Loucy (cell line): ENCODE measurements around the gene DYNC1I2.
A peak's percentile ranks its signal among the peaks of the same experiment; 100 is the strongest.

Experiments
- H2AFZ ChIP-seq: fragments of 200-600 bp; sonication (generic); 2 replicates; pipeline ENCODE4 v1.6.0; 2016; ENCODE audit warnings: antibody characterized with exemption, mild to moderate bottlenecking, low read length, moderate library complexity
- H3F3A ChIP-seq: fragments of 200-600 bp; 2 replicates; pipeline ENCODE4 v1.6.0; 2016; ENCODE audit warnings: antibody characterized with exemption, low read depth, mild to moderate bottlenecking
- H3K27me3 ChIP-seq: fragments of 200-600 bp; sonication (generic); 2 replicates; pipeline ENCODE4 v1.6.1; 2014; ENCODE audit warnings: low read length, mild to moderate bottlenecking; ENCODE audit not compliant: insufficient read depth, poor library complexity, severe bottlenecking
- H3K36me3 ChIP-seq: fragments of 200-600 bp; sonication (generic); 2 replicates; pipeline ENCODE4 v1.6.1; 2016; ENCODE audit warnings: low read length; ENCODE audit not compliant: insufficient read depth
- H3K4me1 ChIP-seq: fragments of 200-600 bp; sonication (generic); 2 replicates; pipeline ENCODE4 v1.5.1; 2014; ENCODE audit warnings: low read length, mild to moderate bottlenecking; ENCODE audit not compliant: insufficient read depth, poor library complexity, severe bottlenecking
- H3K4me2 ChIP-seq: fragments of 200-600 bp; sonication (generic); 2 replicates; pipeline ENCODE4 v1.6.0; 2014; ENCODE audit warnings: antibody characterized with exemption, low read length, low read depth, mild to moderate bottlenecking; ENCODE audit not compliant: poor library complexity, severe bottlenecking
- H3K4me3 ChIP-seq: fragments of 200-600 bp; sonication (generic); 2 replicates; pipeline ENCODE4 v1.5.1; 2014; ENCODE audit warnings: low read length, mild to moderate bottlenecking, mixed read lengths; ENCODE audit not compliant: poor library complexity, severe bottlenecking
- H3K79me2 ChIP-seq: fragments of 200-600 bp; sonication (generic); 2 replicates; pipeline ENCODE4 v1.6.1; 2014; ENCODE audit warnings: low read length; ENCODE audit not compliant: insufficient read depth
- H3K9ac ChIP-seq: fragments of 200-600 bp; sonication (generic); 2 replicates; pipeline ENCODE4 v1.6.0; 2014; ENCODE audit warnings: mild to moderate bottlenecking, low read depth, low read length, moderate library complexity; ENCODE audit not compliant: poor library complexity, severe bottlenecking
- H3K9me2 ChIP-seq: fragments of 200-600 bp; sonication (generic); replicated peaks from 2 replicates; pipeline ENCODE4 v1.6.1; 2016; ENCODE audit warnings: low read depth, low read length, mixed read lengths
- H3K9me3 ChIP-seq: fragments of 200-600 bp; sonication (generic); 2 replicates; pipeline ENCODE4 v1.6.1; 2014; ENCODE audit warnings: mild to moderate bottlenecking, antibody characterized with exemption, low read length, low read depth; ENCODE audit not compliant: insufficient read depth
- H4K20me1 ChIP-seq: fragments of 200-600 bp; sonication (generic); 2 replicates; pipeline ENCODE4 v1.6.0; 2014; ENCODE audit warnings: antibody characterized with exemption, low read length, mild to moderate bottlenecking; ENCODE audit not compliant: insufficient read depth, poor library complexity, severe bottlenecking
- CTCF ChIP-seq: fragments of 200-600 bp; sonication (generic); conservative IDR thresholded peaks from 2 replicates; pipeline ENCODE4 v1.5.1; 2014; ENCODE audit warnings: mild to moderate bottlenecking, antibody characterized with exemption, low read length
- EZH2phosphoT487 ChIP-seq: fragments of 200-600 bp; IDR thresholded peaks from 2 replicates; pipeline ENCODE4 v1.6.1; 2018; ENCODE audit warnings: antibody characterized with exemption, mild to moderate bottlenecking, moderate library complexity, borderline replicate concordance

Gene DYNC1I2

GRCh38 chr2:171687287-171688128 is at the start of gene DYNC1I2:
Gene DYNC1I2 (plus strand): TSS chr2:171687469. CDS start chr2:171690156, 2,687 bp downstream.
- Histone ChIP-seq H3K9me2 (no peaks in the 10 kb centered on the region), H3K36me3 (no peaks in the 10 kb centered on the region), H3K9ac (peak within 1 kb of the TSS; percentile 82), H3K27me3 (no peaks in the 10 kb centered on the region), H4K20me1 (peaks cover 41% of the 10 kb centered on the region), H3K9me3 (no peaks in the 10 kb centered on the region), H3K4me3 (peak within 1 kb of the TSS; percentile 83), H3K4me2 (peak within 1 kb of the TSS; percentile 95), H2AFZ (peak within 1 kb of the TSS; percentile 94), H3K79me2 (peaks cover 48% of the 10 kb centered on the region), H3F3A (no peaks in the 10 kb centered on the region), H3K4me1 (peaks cover 35% of the 10 kb centered on the region)
- TF ChIP-seq EZH2phosphoT487: no peak
- no peak for TF ChIP-seq CTCF

GRCh38 chr2:171651667-171652415 is 35.4 kb upstream of the DYNC1I2 start:
- H2AFZ ChIP-seq: no peak overlapping the region
- no peaks in the 10 kb centered on the region for H3K27me3 ChIP-seq
- H3K79me2 ChIP-seq: no peaks in the 10 kb centered on the region
- H3F3A ChIP-seq: no peaks in the 10 kb centered on the region
- no peak for TF ChIP-seq EZH2phosphoT487
- no peak for TF ChIP-seq CTCF
- H3K4me3 ChIP-seq: no peak overlapping the region
- H3K9ac ChIP-seq: no peak overlapping the region
- no peaks in the 10 kb centered on the region for H3K36me3 ChIP-seq
- H3K9me2 ChIP-seq: no peaks in the 10 kb centered on the region
- no peaks in the 10 kb centered on the region for H4K20me1 ChIP-seq
- H3K9me3 ChIP-seq: peaks cover 6% of the 10 kb centered on the region; the same call in 1 of the 2 replicates
- no peaks in the 10 kb centered on the region for H3K4me1 ChIP-seq
- H3K4me2 ChIP-seq: no peak overlapping the region

GRCh38 chr2:171652416-171652785 is 34.9 kb upstream of the DYNC1I2 start:
- no peaks in the 10 kb centered on the region for H4K20me1 ChIP-seq
- no peaks in the 10 kb centered on the region for H3K9me2 ChIP-seq
- TF ChIP-seq EZH2phosphoT487: no peak
- TF ChIP-seq CTCF: no peak
- peaks cover 6% of the 10 kb centered on the region; the same call in 1 of the 2 replicates for H3K9me3 ChIP-seq
- H3F3A ChIP-seq: no peaks in the 10 kb centered on the region
- no peak overlapping the region for H3K4me3 ChIP-seq
- H3K36me3 ChIP-seq: no peaks in the 10 kb centered on the region
- H2AFZ ChIP-seq: no peak overlapping the region
- no peak overlapping the region for H3K9ac ChIP-seq
- H3K4me2 ChIP-seq: no peak overlapping the region
- H3K79me2 ChIP-seq: no peaks in the 10 kb centered on the region
- H3K4me1 ChIP-seq: no peaks in the 10 kb centered on the region
- H3K27me3 ChIP-seq: no peaks in the 10 kb centered on the region
